DOHH2 (cell line): ENCODE results near the gene ALG12.

Experiments used
- EZH2phosphoT487 ChIP-seq: fragments of 200-600 bp; sonication (generic); IDR thresholded peaks from 2 replicates; pipeline ENCODE4 v1.6.1; 2017; ENCODE audit warnings: borderline replicate concordance, mild to moderate bottlenecking, antibody characterized with exemption, low read length, moderate library complexity, mixed read lengths
- TF ChIP-seq, protein P1 (sequence below): fragments of 200-600 bp; sonication (generic); IDR thresholded peaks from one replicate; pipeline ENCODE4 v1.5.1; 2014; ENCODE audit warnings: antibody characterized with exemption, mild to moderate bottlenecking, low read depth, low read length; ENCODE audit not compliant: poor library complexity, severe bottlenecking

DNA sequence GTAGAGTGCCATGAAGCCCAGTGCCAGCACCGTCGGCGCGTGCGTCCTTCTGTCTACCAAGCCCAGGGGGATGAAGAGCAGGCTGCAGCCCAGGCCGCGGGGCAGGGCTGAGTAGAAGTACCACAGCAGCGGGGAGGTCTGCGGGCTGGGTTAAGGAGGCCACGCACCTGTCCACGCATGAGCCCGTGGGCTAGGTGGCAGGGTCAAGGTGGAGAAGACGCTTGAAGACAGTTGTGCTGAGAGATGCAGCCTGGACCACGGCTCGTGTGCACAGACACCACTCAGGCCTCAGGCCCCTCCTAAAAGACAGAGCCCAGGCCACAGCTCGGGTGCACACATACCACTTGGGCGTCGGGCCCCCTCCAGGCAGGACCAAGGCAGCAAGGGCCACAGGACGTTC is 10.4 kb downstream of the ALG12 start:
- no peak for TF ChIP-seq EZH2phosphoT487
- TF ChIP-seq, protein P1, sequence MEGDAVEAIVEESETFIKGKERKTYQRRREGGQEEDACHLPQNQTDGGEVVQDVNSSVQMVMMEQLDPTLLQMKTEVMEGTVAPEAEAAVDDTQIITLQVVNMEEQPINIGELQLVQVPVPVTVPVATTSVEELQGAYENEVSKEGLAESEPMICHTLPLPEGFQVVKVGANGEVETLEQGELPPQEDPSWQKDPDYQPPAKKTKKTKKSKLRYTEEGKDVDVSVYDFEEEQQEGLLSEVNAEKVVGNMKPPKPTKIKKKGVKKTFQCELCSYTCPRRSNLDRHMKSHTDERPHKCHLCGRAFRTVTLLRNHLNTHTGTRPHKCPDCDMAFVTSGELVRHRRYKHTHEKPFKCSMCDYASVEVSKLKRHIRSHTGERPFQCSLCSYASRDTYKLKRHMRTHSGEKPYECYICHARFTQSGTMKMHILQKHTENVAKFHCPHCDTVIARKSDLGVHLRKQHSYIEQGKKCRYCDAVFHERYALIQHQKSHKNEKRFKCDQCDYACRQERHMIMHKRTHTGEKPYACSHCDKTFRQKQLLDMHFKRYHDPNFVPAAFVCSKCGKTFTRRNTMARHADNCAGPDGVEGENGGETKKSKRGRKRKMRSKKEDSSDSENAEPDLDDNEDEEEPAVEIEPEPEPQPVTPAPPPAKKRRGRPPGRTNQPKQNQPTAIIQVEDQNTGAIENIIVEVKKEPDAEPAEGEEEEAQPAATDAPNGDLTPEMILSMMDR: no peak
